OCI-LY3 (cell line): ENCODE data around the gene MED22.

Source experiments
- H2AFZ ChIP-seq: fragments of 200-600, 300-600 bp; shearing (Covaris generic); 2 replicates; pipeline ENCODE4 v1.6.0; 2014; ENCODE audit warnings: antibody characterized with exemption, low read depth, low read length
- H3K27ac ChIP-seq: fragments of 200-600, 300-600 bp; sonication (generic); 2 replicates; pipeline ENCODE4 v1.5.1; 2014; ENCODE audit warnings: mild to moderate bottlenecking, low read length, moderate library complexity, mixed read lengths
- H3K27me3 ChIP-seq: fragments of 200-600, 300-600 bp; sonication (generic); 2 replicates; pipeline ENCODE4 v1.6.1; 2014; ENCODE audit warnings: low read depth, low read length, mixed read lengths
- H3K36me3 ChIP-seq: fragments of 200-600, 300-600 bp; sonication (generic); replicated peaks from 2 replicates; pipeline ENCODE3; 2014; ENCODE audit warnings: low read depth, low read length, mixed read lengths
- H3K4me1 ChIP-seq: fragments of 300-600, 200-600 bp; sonication (generic); 2 replicates; pipeline ENCODE4 v1.6.1; 2014; ENCODE audit warnings: low read length, mixed read lengths
- H3K4me2 ChIP-seq: fragments of 200-600, 300-600 bp; sonication (generic); 2 replicates; pipeline ENCODE4 v1.6.1; 2014; ENCODE audit warnings: low read length, mixed read lengths
- H3K4me3 ChIP-seq: fragments of 300-600, 200-600 bp; sonication (generic); 2 replicates; pipeline ENCODE4 v1.5.1; 2014; ENCODE audit warnings: antibody characterized with exemption, mild to moderate bottlenecking, low read length, moderate library complexity
- H3K79me2 ChIP-seq: fragments of 300-600, 200-600 bp; shearing (Covaris generic); 2 replicates; pipeline ENCODE4 v1.6.1; 2014; ENCODE audit warnings: mild to moderate bottlenecking, low read length, mixed read lengths
- H3K9ac ChIP-seq: fragments of 300-600, 200-600 bp; shearing (Covaris generic); 2 replicates; pipeline ENCODE4 v1.6.0; 2014; ENCODE audit warnings: mild to moderate bottlenecking, low read length, moderate library complexity
- H3K9me3 ChIP-seq: fragments of 200-600, 300-600 bp; shearing (Covaris generic); 2 replicates; pipeline ENCODE4 v1.6.1; 2014; ENCODE audit warnings: low read length, mixed read lengths; ENCODE audit not compliant: insufficient read depth
- H4K20me1 ChIP-seq: fragments of 200-600, 300-600 bp; sonication (generic); 2 replicates; pipeline ENCODE4 v1.6.1; 2016; ENCODE audit warnings: low read length, mixed read lengths; ENCODE audit not compliant: insufficient read depth
- EZH2phosphoT487 ChIP-seq: fragments of 200-600 bp; shearing (Covaris generic); IDR thresholded peaks from 2 replicates; pipeline ENCODE4 v1.6.1; 2018; ENCODE audit warnings: antibody characterized with exemption, mixed run types, low read depth
- TF ChIP-seq, protein P1 (sequence below): fragments of 200-600, 300-600 bp; sonication (generic); IDR thresholded peaks from 2 replicates; pipeline ENCODE4 v1.5.1; 2014; ENCODE audit warnings: antibody characterized with exemption, low read length, low read depth

MED22 gene

GRCh38 chr9:133384736-133385321 is 36.9 kb upstream of the MED22 start:
- Histone ChIP-seq H3K4me2 (no peak overlapping the region), H3K36me3 (no peaks in the 10 kb centered on the region), H4K20me1 (no peaks in the 10 kb centered on the region), H3K9me3 (no peaks in the 10 kb centered on the region; the same call in 1 of the 2 replicates), H3K27ac (no peak overlapping the region), H3K27me3 (no peaks in the 10 kb centered on the region), H3K9ac (no peak overlapping the region), H2AFZ (no peak overlapping the region), H3K4me1 (no peaks in the 10 kb centered on the region), H3K4me3 (no peak overlapping the region), H3K79me2 (no peaks in the 10 kb centered on the region)
- TF ChIP-seq EZH2phosphoT487, result no peak
- TF ChIP-seq, protein P1, sequence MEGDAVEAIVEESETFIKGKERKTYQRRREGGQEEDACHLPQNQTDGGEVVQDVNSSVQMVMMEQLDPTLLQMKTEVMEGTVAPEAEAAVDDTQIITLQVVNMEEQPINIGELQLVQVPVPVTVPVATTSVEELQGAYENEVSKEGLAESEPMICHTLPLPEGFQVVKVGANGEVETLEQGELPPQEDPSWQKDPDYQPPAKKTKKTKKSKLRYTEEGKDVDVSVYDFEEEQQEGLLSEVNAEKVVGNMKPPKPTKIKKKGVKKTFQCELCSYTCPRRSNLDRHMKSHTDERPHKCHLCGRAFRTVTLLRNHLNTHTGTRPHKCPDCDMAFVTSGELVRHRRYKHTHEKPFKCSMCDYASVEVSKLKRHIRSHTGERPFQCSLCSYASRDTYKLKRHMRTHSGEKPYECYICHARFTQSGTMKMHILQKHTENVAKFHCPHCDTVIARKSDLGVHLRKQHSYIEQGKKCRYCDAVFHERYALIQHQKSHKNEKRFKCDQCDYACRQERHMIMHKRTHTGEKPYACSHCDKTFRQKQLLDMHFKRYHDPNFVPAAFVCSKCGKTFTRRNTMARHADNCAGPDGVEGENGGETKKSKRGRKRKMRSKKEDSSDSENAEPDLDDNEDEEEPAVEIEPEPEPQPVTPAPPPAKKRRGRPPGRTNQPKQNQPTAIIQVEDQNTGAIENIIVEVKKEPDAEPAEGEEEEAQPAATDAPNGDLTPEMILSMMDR, result no peak

- no peak overlapping the region for H3K27ac ChIP-seq
- no peak overlapping the region for H2AFZ ChIP-seq
- no peaks in the 10 kb centered on the region for H3K27me3 ChIP-seq
- H3K4me1 ChIP-seq, result no peaks in the 10 kb centered on the region
- H3K9me3 ChIP-seq, result no peaks in the 10 kb centered on the region; the same call in 1 of the 2 replicates
- no peaks in the 10 kb centered on the region for H4K20me1 ChIP-seq
- H3K9ac ChIP-seq, result no peak overlapping the region
- H3K4me3 ChIP-seq, result no peak overlapping the region
- no peak overlapping the region for H3K4me2 ChIP-seq
- TF ChIP-seq, protein P1, result no peak
- no peaks in the 10 kb centered on the region for H3K79me2 ChIP-seq
- H3K36me3 ChIP-seq, result no peaks in the 10 kb centered on the region
Measured at GRCh38 chr9:133383438-133383837, 35.5 kb upstream of the MED22 start.

GRCh38 chr9:133382507-133383141 is 34.7 kb upstream of the MED22 start:
- H3K27ac ChIP-seq, result no peak overlapping the region

DNA sequence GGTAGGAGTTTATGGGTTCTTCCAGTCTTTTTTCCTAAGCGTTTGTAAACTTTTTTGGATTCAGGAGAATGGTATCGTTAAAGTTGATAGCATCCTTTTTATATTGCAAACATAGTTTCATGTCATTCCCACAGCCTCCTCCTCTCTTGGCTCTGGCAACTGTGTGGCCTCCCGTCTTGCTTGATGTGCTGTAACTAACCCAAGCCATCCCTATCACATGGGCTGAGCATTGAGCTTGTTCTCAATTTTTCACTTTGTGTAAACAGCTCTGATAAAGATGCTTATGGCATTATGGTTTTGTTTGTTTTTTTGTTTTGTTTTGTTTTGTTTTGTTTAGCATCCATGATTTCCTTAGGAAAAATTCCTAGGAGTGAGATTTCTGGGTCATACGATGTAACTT is 32.8 kb upstream of the MED22 start:
- H3K27me3 ChIP-seq, result no peaks in the 10 kb centered on the region
- H3K4me1 ChIP-seq, result peaks cover 6% of the 10 kb centered on the region; the same call in 1 of the 2 replicates
- H2AFZ ChIP-seq, result no peak overlapping the region
- no peak overlapping the region for H3K4me2 ChIP-seq
- H3K9me3 ChIP-seq, result no peaks in the 10 kb centered on the region; the same call in 1 of the 2 replicates
- H3K4me3 ChIP-seq, result no peak overlapping the region
- no peak for TF ChIP-seq EZH2phosphoT487
- TF ChIP-seq, protein P1, result no peak
- H3K36me3 ChIP-seq, result no peaks in the 10 kb centered on the region
- peaks cover 1% of the 10 kb centered on the region for H3K79me2 ChIP-seq
- no peaks in the 10 kb centered on the region for H4K20me1 ChIP-seq
- no peak overlapping the region for H3K27ac ChIP-seq
- no peak overlapping the region for H3K9ac ChIP-seq

More at GRCh38 chr9:133382507-133383141, 34.7 kb upstream of the MED22 start:
- Histone ChIP-seq H3K4me2 (no peak overlapping the region), H3K79me2 (no peaks in the 10 kb centered on the region), H3K4me1 (no peaks in the 10 kb centered on the region), H3K36me3 (no peaks in the 10 kb centered on the region), H4K20me1 (no peaks in the 10 kb centered on the region), H2AFZ (no peak overlapping the region), H3K4me3 (no peak overlapping the region), H3K27me3 (no peaks in the 10 kb centered on the region), H3K9me3 (no peaks in the 10 kb centered on the region; the same call in 1 of the 2 replicates), H3K9ac (no peak overlapping the region)
- TF ChIP-seq EZH2phosphoT487, result no peak
- TF ChIP-seq, protein P1, result no peak
